GDM1 (cell line): Measurements from ENCODE around the gene SMPD3.

Source experiments
- DNase-seq: peaks from one replicate; lab custom pipeline; 2025; lab: John Stamatoyannopoulos, UW

Gene SMPD3

GRCh38 chr16:68470461-68471150, 22.3 kb upstream of the SMPD3 start:
- DNase-seq, result peak; percentile 77

- DNase-seq, result peak; percentile 52
These were observed 21.6 kb upstream of the SMPD3 start for GRCh38 chr16:68469796-68470460.

- DNase-seq, result no peak
These were observed 20.5 kb upstream of the SMPD3 start for GRCh38 chr16:68468842-68469241.

GRCh38 chr16:68466174-68466573, 17.9 kb upstream of the SMPD3 start:
- DNase-seq, result no peak

GRCh38 chr16:68463904-68464303, 15.6 kb upstream of the SMPD3 start:
- DNase-seq, result no peak

- no peak for DNase-seq
These were observed 11.8 kb upstream of the SMPD3 start for GRCh38 chr16:68460067-68460466.

GRCh38 chr16:68459457-68459856, 11.1 kb upstream of the SMPD3 start:
- no peak for DNase-seq

- no peak for DNase-seq
These were observed 10.2 kb upstream of the SMPD3 start for GRCh38 chr16:68458551-68458950.

- DNase-seq, result no peak
These were observed 9.8 kb upstream of the SMPD3 start for GRCh38 chr16:68458101-68458500.

GRCh38 chr16:68455631-68456030, 7.3 kb upstream of the SMPD3 start:
- no peak for DNase-seq

- no peak for DNase-seq
These were observed 6.7 kb upstream of the SMPD3 start for GRCh38 chr16:68454920-68455435.

- DNase-seq, result no peak
These were observed 5.5 kb upstream of the SMPD3 start for GRCh38 chr16:68453816-68454215.

GRCh38 chr16:68452176-68452575, 3.9 kb upstream of the SMPD3 start:
- no peak for DNase-seq

GRCh38 chr16:68451676-68452075, 3.4 kb upstream of the SMPD3 start:
- no peak for DNase-seq

- DNase-seq, result no peak
These were observed 2.5 kb upstream of the SMPD3 start for GRCh38 chr16:68450741-68451255.

- no peak for DNase-seq
These were observed 502 bp downstream of the SMPD3 start for GRCh38 chr16:68447653-68448359.

- no peak for DNase-seq
These were observed 1.3 kb downstream of the SMPD3 start for GRCh38 chr16:68446681-68447652.

- DNase-seq, result peak; percentile 23
These were observed 2.9 kb downstream of the SMPD3 start for GRCh38 chr16:68445458-68445857.

- no peak for DNase-seq
These were observed 4.2 kb downstream of the SMPD3 start for GRCh38 chr16:68444056-68444657.

GRCh38 chr16:68436581-68436980, 11.7 kb downstream of the SMPD3 start:
- DNase-seq, result no peak

GRCh38 chr16:68434624-68435210, 13.6 kb downstream of the SMPD3 start:
- no peak for DNase-seq
